Caco-2 (cell line): ENCODE measurements around the gene SAMM50. TPM values are rescaled to one million over a fixed set of nuclear protein-coding genes. Genes with fewer than 3 reads are reported as not detected.

Source experiments
- BruUV-seq: library from RNA; stranded (reverse); fragments of 400-500 nt; replicated peaks from 2 replicates; lab custom pipeline; 2021; lab: Mats Ljungman, UMichigan
- CTCF ChIA-PET: fragments of 300-600 bp; sonication (Branson Sonifier 250); formaldehyde crosslinking; loops from one replicate; lab custom pipeline; 2022; ENCODE audit warnings: antibody characterized with exemption; lab: Charles Lee
- POLR2A ChIA-PET: fragments of 300-600 bp; sonication (Branson Sonifier 250); formaldehyde crosslinking; loops from one replicate; lab custom pipeline; 2022; ENCODE audit warnings: antibody characterized with exemption; lab: Charles Lee
- DNase-seq, 2 experiments: peaks; one replicate each; pipeline versions ENCODE4 v3.0.0 to v3.0.0-alpha.2; 2020 to 2022
- H3K27me3 ChIP-seq: replicated peaks from 2 replicates; pipeline ENCODE4 v1.6.0; 2011; ENCODE audit warnings: low read length; ENCODE audit not compliant: control insufficient read depth, insufficient read depth
- H3K36me3 ChIP-seq: 2 replicates; pipeline ENCODE4 v1.5.1; 2011; ENCODE audit warnings: low read length; ENCODE audit not compliant: control insufficient read depth, insufficient read depth
- H3K4me1 ChIP-seq: fragments of 250-450 bp; sonication (Bioruptor Pico); 2 replicates; pipeline ENCODE4 v1.5.1; 2020; ENCODE audit warnings: mild to moderate bottlenecking
- H3K4me3 ChIP-seq: 2 replicates; pipeline ENCODE4 v1.5.1; 2011; ENCODE audit warnings: low read depth, mild to moderate bottlenecking, control low read depth, low read length
- H3K9me3 ChIP-seq: fragments of 250-450 bp; sonication (Bioruptor Pico); 2 replicates; pipeline ENCODE4 v1.5.1; 2020; ENCODE audit warnings: mild to moderate bottlenecking, moderate library complexity
- H3K27ac Mint-ChIP-seq: one replicate; pipeline ENCODE4 v1.8.0; 2022; ENCODE audit warnings: mixed read lengths; ENCODE audit not compliant: unreplicated experiment
- H3K27me3 Mint-ChIP-seq: one replicate; pipeline ENCODE4 v1.8.0; 2022; ENCODE audit warnings: mixed read lengths; ENCODE audit not compliant: insufficient read depth, unreplicated experiment
- H3K36me3 Mint-ChIP-seq: one replicate; pipeline ENCODE4 v1.8.0; 2022; ENCODE audit warnings: mild to moderate bottlenecking, mixed read lengths; ENCODE audit not compliant: insufficient read depth, unreplicated experiment
- H3K4me1 Mint-ChIP-seq: one replicate; pipeline ENCODE4 v1.8.0; 2022; ENCODE audit warnings: low read depth, mixed read lengths; ENCODE audit not compliant: unreplicated experiment
- H3K4me3 Mint-ChIP-seq: one replicate; pipeline ENCODE4 v1.8.0; 2022; ENCODE audit warnings: mild to moderate bottlenecking, moderate library complexity, mixed read lengths; ENCODE audit not compliant: unreplicated experiment
- H3K9me3 Mint-ChIP-seq: one replicate; pipeline ENCODE4 v1.8.0; 2022; ENCODE audit warnings: mixed read lengths; ENCODE audit not compliant: unreplicated experiment
- CTCF ChIP-seq, 2 experiments: fragments of 200-600 bp in 1 of 2; IDR thresholded peaks; 1 replicate in 1 of 2; 2 replicates in 1 of 2; pipeline versions ENCODE4 v1.5.1 to v1.8.0; 2011 to 2022; ENCODE audit warnings: antibody characterized with exemption in 1 of 2, control low read depth in 1 of 2, inconsistent platforms in 1 of 2, low read depth in 1 of 2, low read length in 1 of 2, mild to moderate bottlenecking in 1 of 2, moderate library complexity in 1 of 2; ENCODE audit not compliant: insufficient read depth in 1 of 2, severe bottlenecking in 1 of 2, unreplicated experiment in 1 of 2
- intact Hi-C: fragments of 100-400 bp; cut with micrococcal nuclease; formaldehyde crosslinking; loops from one replicate; pipeline ENCODE4 v1.10.0; 2022; ENCODE audit not compliant: unreplicated experiment
- total RNA-seq: library from RNA; stranded (reverse); gene quantifications from 2 replicates; pipeline ENCODE4 v1.2.3, GENCODE V29; 2022

SAMM50 gene
- total RNA-seq, 1 experiment from 2014 or later, result 66.4 TPM

GRCh38 chr22:43969989-43970755 is 14.9 kb downstream of the SAMM50 start:
- Histone ChIP-seq H3K36me3 (peaks cover 4% of the 10 kb centered on the region), H3K27me3 (no peaks in the 10 kb centered on the region), H3K4me3 (no peak overlapping the region), H3K9me3 (no peaks in the 10 kb centered on the region), H3K4me1 (no peaks in the 10 kb centered on the region)
- no TSS peak for BruUV-seq
- POLR2A ChIA-PET, result no interaction called here
- no peaks in the 10 kb centered on the region for H3K27me3 Mint-ChIP-seq
- H3K4me1 Mint-ChIP-seq, result peaks cover 7% of the 10 kb centered on the region
- no peak for TF ChIP-seq CTCF (IDR thresholded peaks at IDR 0.05; ENCODE audit: insufficient read depth in 1 of 2, low read depth in 1 of 2, low read length in 1 of 2, severe bottlenecking in 1 of 2, unreplicated experiment in 1 of 2)
- no peak overlapping the region for H3K27ac Mint-ChIP-seq
- H3K36me3 Mint-ChIP-seq, result peaks cover 53% of the 10 kb centered on the region
- H3K4me3 Mint-ChIP-seq, result no peak overlapping the region
- no peak for DNase-seq
- intact Hi-C loops, result no loop called here
- CTCF ChIA-PET, result no interaction called here
- H3K9me3 Mint-ChIP-seq, result no peaks in the 10 kb centered on the region

GRCh38 chr22:43971112-43971511 is 15.9 kb downstream of the SAMM50 start:
- Mint-ChIP-seq H3K27me3 (no peaks in the 10 kb centered on the region), H3K9me3 (no peaks in the 10 kb centered on the region), H3K36me3 (peaks cover 61% of the 10 kb centered on the region), H3K4me3 (no peak overlapping the region), H3K27ac (no peak overlapping the region), H3K4me1 (peaks cover 7% of the 10 kb centered on the region)
- Histone ChIP-seq H3K36me3 (peaks cover 4% of the 10 kb centered on the region), H3K4me3 (no peak overlapping the region), H3K27me3 (no peaks in the 10 kb centered on the region), H3K4me1 (no peaks in the 10 kb centered on the region), H3K9me3 (no peaks in the 10 kb centered on the region)
- no peak for TF ChIP-seq CTCF (IDR thresholded peaks at IDR 0.05; ENCODE audit: insufficient read depth in 1 of 2, low read depth in 1 of 2, low read length in 1 of 2, severe bottlenecking in 1 of 2, unreplicated experiment in 1 of 2)
- ChIA-PET CTCF (no interaction called here), POLR2A (no interaction called here)
- no peak for DNase-seq
- no TSS peak for BruUV-seq
- intact Hi-C loops, result no loop called here

- no peak for TF ChIP-seq CTCF (IDR thresholded peaks at IDR 0.05; ENCODE audit: insufficient read depth in 1 of 2, low read depth in 1 of 2, low read length in 1 of 2, severe bottlenecking in 1 of 2, unreplicated experiment in 1 of 2)
- Histone ChIP-seq H3K36me3 (peaks cover 1% of the 10 kb centered on the region; the same call in 1 of the 2 replicates), H3K27me3 (no peaks in the 10 kb centered on the region), H3K9me3 (no peaks in the 10 kb centered on the region), H3K4me1 (no peaks in the 10 kb centered on the region), H3K4me3 (no peak overlapping the region)
- intact Hi-C loops, result no loop called here
- ChIA-PET CTCF (no interaction called here), POLR2A (no interaction called here)
- no peak for DNase-seq
- BruUV-seq, result no TSS peak
- no peak overlapping the region for H3K4me3 Mint-ChIP-seq
- H3K4me1 Mint-ChIP-seq, result peaks cover 7% of the 10 kb centered on the region
- peaks cover 61% of the 10 kb centered on the region for H3K36me3 Mint-ChIP-seq
- no peaks in the 10 kb centered on the region for H3K27me3 Mint-ChIP-seq
- H3K27ac Mint-ChIP-seq, result no peak overlapping the region
- H3K9me3 Mint-ChIP-seq, result no peaks in the 10 kb centered on the region
Measured at GRCh38 chr22:43972931-43973462, 17.8 kb downstream of the SAMM50 start.
